Spinal cord (tissue), 10 donors: Measurements from ENCODE around the gene WBP2NL. TPM values are rescaled to one million over a fixed set of nuclear protein-coding genes. Genes with fewer than 3 reads are reported as not detected.

Experiments used
- DNase-seq, 6 donors: peaks; one replicate each; pipeline versions ENCODE4 v3.0.0 to v3.0.0-alpha.2; 2013 to 2015; ENCODE audit warnings: low spot score in 6 of 6, low read depth in 4 of 6
- H3K27ac ChIP-seq: one replicate; pipeline ENCODE4 v1.5.1; 2013; ENCODE audit warnings: low read depth, low read length, control low read depth
- H3K27me3 ChIP-seq: one replicate; pipeline ENCODE4 v1.6.1; 2013; ENCODE audit warnings: low read length; ENCODE audit not compliant: control insufficient read depth, insufficient read depth
- H3K36me3 ChIP-seq: one replicate; pipeline ENCODE4 v1.6.1; 2013; ENCODE audit warnings: low read length; ENCODE audit not compliant: control insufficient read depth, insufficient read depth
- H3K4me1 ChIP-seq: one replicate; pipeline ENCODE4 v1.6.1; 2013; ENCODE audit warnings: low read length; ENCODE audit not compliant: control insufficient read depth, insufficient read depth
- H3K4me3 ChIP-seq: one replicate; pipeline ENCODE4 v1.5.1; 2013; ENCODE audit warnings: low read depth, low read length, control low read depth
- H3K9me3 ChIP-seq: one replicate; pipeline ENCODE4 v1.6.1; 2013; ENCODE audit warnings: low read length; ENCODE audit not compliant: control insufficient read depth, insufficient read depth
- WGBS: methylation state at CpG from one replicate; pipeline ENCODE4 v1.1.5; 2013; ENCODE audit warnings: missing lambda C conversion rate; ENCODE audit not compliant: insufficient coverage; 5-methylcytosine and 5-hydroxymethylcytosine counted together
- polyA plus RNA-seq, 2 donors: library from polyadenylated mRNA; unstranded; fragments of 120-200 nt; gene quantifications; one replicate each; pipeline ENCODE4 v1.2.1, GENCODE V29; 2013; ENCODE audit not compliant: insufficient read length in 2 of 2
- total RNA-seq, 2 donors: library from RNA; depleted of rRNA in 1 of 2; stranded (reverse); fragments of 120-200 nt in 1 of 2; fragments of >200 nt in 1 of 2; gene quantifications; one replicate each; pipeline versions ENCODE4 v1.2.3 to v1.2.4, GENCODE V29; 2013 to 2014
- donor health status: healthy.

WBP2NL gene
- total and polyA plus RNA-seq, 4 donors = 2.4 to 6.2 (median 3.7) TPM

DNA sequence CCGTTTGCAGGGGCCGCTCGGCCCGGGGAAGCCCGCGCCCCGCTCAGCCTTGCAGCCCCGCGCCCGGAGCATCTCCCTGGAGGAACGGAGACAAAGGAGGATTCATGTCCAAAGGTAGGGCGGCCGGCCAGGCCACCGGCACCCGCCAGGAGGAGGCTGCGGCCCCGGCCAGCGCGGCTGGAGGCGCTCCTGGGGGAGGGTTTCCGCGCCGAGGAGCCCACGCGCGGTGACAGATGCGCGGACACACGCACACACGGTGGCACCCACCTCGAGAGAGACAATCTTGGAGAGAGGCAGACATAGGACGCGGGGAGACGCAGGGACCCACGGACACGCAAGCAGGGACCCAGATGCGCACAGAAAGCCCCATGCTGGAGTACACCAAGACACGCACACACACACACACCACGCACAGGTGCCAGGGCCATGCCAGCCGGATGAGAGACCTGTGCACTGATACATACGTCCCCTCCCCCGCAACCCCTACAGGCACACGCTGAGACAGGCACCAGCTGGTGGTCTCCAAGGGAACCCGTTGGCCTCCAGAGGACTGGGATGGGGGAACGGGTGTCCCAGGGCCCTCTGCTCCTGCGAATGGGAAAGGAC lies 21.5 kb upstream of the WBP2NL start:
- DNase-seq = peak in 2 of 6 donors; percentile 80 to 85
- WGBS = under 1% methylated on average over 42 of the region's 46 CpGs
- Histone ChIP-seq H3K27ac (peak overlapping the region; percentile 7), H3K27me3 (no peaks in the 10 kb centered on the region), H3K9me3 (no peaks in the 10 kb centered on the region), H3K36me3 (peaks cover 25% of the 10 kb centered on the region), H3K4me3 (peak overlapping the region; percentile 58), H3K4me1 (peaks cover 39% of the 10 kb centered on the region)

DNA sequence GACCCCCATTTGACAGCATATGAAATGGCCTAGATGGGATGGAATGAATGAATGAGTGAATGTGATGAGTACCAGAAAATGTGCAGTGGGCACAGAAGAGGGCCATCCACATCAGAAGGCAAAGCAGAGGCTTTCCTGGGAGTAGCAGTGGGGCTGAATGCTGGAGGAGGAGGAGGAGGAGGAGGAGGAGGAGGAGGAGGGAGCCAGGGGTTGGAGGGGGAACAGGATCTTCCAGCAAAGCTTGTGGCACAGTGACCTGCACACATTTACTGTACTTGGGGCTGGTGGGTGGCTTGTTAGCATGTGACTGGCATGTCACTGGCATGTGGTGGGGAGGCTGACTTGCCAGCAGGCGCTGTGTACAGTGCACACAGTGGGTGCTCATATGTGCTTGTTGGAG lies 19.9 kb upstream of the WBP2NL start:
- Histone ChIP-seq H3K4me3 (no peak overlapping the region), H3K36me3 (peaks cover 37% of the 10 kb centered on the region), H3K4me1 (peaks cover 39% of the 10 kb centered on the region), H3K9me3 (no peaks in the 10 kb centered on the region), H3K27me3 (no peaks in the 10 kb centered on the region), H3K27ac (no peak overlapping the region)
- DNase-seq = no peak
- 100% methylated on average over 1 of the region's 1 CpG for WGBS

DNA sequence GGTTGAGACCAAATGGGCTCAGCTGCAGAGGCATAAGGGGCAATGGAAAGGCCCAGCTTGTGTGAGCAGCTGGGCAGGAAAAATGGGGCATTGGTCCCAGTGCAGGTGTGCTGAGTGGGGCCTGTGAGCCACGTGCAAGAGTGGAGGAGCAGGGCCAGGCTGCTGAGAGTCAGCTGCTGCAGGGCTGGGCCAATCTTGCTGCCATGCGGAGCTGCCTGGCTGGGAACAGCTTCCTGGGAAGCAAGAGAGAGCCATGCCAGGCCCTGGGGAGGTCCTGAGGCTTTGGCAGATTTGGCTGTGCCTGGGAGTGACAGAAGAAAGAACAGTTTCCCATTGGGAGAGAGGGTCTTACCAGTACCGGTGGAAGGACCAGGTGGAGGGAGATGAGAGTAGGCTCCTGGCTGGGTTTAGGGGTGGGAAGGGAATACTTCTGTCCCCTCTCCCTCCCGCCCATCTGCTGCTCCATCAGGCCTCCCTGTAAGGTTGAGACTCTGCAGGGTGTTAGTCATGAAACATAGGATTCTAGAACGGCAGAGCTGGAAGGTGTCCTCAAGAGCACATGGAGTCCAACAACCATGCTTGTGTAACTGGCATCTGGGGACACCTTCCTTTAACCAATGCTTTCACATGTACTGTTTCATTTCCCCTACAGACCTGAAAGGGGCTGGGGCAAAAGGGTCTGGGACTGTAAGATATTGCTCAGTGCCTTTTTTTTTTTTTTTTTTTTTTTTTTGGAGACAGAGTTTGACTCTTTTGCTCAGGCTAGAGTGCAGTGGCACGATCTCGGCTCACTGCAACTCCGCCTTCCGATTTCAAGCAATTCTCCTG lies 19.0 kb upstream of the WBP2NL start:
- peak in 1 of 6 donors; percentile 65 for DNase-seq
- WGBS = 30% methylated on average over 2 of the region's 9 CpGs

DNA sequence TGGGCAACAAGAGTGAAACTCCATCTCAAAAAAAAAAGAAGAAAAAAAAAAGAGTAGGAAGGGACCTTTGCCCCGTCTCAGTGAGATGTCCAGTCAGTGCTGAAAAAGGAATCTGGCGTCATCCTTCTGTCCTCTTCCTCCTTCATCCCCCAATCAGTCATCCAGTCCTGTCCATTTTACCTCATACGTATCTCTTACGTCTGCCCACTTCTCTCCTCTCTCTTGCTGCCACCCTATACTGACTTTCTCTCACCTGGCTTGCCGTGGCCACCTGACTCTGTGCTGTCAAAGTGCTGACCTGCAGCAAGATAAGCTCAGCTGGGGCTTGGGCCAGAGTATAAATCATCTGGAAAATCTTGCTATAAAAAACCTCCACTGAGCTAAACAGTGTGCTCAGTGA lies 15.7 kb upstream of the WBP2NL start:
- Histone ChIP-seq H3K4me3 (no peak overlapping the region), H3K9me3 (no peaks in the 10 kb centered on the region), H3K27ac (no peak overlapping the region), H3K4me1 (peaks cover 18% of the 10 kb centered on the region), H3K36me3 (peaks cover 63% of the 10 kb centered on the region), H3K27me3 (no peaks in the 10 kb centered on the region)
- 77% methylated on average over 3 of the region's 5 CpGs for WGBS
- DNase-seq = no peak

More for the DNA sequence above, 19.0 kb upstream of the WBP2NL start:
- Histone ChIP-seq H3K4me3 (no peak overlapping the region), H3K36me3 (peaks cover 37% of the 10 kb centered on the region), H3K4me1 (peaks cover 39% of the 10 kb centered on the region), H3K27ac (no peak overlapping the region), H3K9me3 (no peaks in the 10 kb centered on the region), H3K27me3 (no peaks in the 10 kb centered on the region)

DNA sequence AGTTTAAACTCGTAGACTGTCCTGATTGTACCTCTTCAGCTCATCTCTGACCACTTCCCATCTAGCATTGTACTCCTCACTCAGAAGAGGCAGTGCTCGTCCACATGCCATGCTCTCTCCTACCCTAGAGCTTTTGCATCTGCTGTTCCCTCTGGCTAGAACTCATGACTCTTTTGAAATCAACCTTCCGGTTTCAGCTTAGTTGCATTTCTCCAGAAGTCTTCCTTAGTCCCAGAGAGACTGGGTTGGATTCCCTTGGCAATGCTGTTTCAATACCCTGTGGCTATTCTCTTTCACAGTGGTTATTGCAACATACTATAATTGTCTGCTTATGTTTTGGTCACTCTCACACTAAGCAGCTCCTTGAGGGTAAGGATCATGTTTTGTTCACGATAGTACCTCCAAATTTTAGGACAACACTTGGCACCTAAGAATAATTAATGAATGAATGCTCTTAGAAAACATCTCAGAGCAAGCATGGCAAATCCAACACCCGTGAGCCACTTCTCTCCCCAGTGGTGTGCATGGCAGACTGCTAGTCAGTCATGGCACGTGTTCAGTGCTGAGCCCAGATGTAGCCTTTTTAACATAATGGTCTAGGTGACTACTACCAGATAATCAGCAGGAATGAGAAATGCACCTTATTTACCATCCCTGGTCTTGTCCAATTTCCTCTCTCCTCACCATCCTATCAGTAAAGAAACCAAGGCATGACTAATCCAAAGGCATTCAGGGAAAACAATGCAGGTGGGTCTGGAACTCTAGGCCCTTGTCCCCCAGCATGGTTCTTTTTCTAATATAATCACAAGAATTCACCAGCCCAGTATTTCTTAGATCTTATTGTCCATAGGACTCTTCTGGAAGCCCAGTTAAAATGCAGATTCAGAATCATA lies 14.8 kb upstream of the WBP2NL start:
- no peaks in the 10 kb centered on the region for H3K9me3 ChIP-seq
- H3K36me3 ChIP-seq = peaks cover 70% of the 10 kb centered on the region
- no peaks in the 10 kb centered on the region for H3K27me3 ChIP-seq
- H3K4me1 ChIP-seq = peaks cover 10% of the 10 kb centered on the region
- 74% methylated on average over 5 of the region's 6 CpGs for WGBS
- no peak overlapping the region for H3K4me3 ChIP-seq
- DNase-seq = no peak
- no peak overlapping the region for H3K27ac ChIP-seq

DNA sequence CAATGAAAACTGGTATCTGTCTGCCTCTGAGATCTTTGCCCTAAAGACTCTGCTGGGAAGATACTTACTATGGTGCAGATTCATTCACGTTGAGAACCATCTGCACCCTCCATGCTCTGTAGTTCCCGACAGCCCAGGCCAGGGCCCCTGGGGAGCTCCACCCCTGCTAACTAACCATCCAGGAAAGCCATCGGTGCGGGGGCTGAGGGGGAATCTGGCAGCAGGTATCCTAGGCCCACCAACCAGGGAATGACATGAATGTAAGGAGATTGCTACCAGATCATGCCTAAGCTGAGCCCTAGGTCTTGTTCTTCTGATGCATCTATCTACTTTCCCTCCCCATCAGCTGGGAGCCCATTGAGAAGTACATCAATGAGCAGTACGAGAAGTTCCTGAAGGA lies 11.3 kb upstream of the WBP2NL start:
- H3K27me3 ChIP-seq = no peaks in the 10 kb centered on the region
- 100% methylated on average over 3 of the region's 5 CpGs for WGBS
- H3K36me3 ChIP-seq = peaks cover 80% of the 10 kb centered on the region
- no peaks in the 10 kb centered on the region for H3K9me3 ChIP-seq
- DNase-seq = no peak
- H3K27ac ChIP-seq = no peak overlapping the region
- H3K4me1 ChIP-seq = no peaks in the 10 kb centered on the region
- no peak overlapping the region for H3K4me3 ChIP-seq

DNA sequence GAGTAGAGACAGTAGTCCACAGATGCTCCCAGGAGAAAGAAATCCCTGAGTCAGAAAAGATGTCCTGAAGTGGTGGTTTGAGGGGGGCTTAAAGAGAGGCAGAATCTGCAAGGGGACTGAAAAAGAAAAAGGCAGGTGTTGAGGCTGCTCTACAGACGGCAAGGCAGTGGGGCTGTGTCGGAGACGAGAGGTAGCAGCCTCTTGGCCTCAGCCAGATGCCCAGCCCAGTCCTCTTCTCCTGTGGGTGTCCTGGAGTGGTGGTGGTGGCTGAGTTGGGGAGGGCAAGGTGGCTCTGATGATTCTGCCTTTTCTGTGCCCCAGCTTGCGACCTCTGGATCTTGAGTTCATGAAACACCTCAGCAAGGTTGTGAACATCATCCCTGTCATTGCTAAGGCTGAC lies 9.3 kb upstream of the WBP2NL start:
- Histone ChIP-seq H3K4me1 (no peaks in the 10 kb centered on the region), H3K4me3 (no peak overlapping the region), H3K27me3 (no peaks in the 10 kb centered on the region), H3K36me3 (peaks cover 81% of the 10 kb centered on the region), H3K9me3 (no peaks in the 10 kb centered on the region), H3K27ac (no peak overlapping the region)
- DNase-seq = no peak
- 92% methylated on average over 3 of the region's 4 CpGs for WGBS

DNA sequence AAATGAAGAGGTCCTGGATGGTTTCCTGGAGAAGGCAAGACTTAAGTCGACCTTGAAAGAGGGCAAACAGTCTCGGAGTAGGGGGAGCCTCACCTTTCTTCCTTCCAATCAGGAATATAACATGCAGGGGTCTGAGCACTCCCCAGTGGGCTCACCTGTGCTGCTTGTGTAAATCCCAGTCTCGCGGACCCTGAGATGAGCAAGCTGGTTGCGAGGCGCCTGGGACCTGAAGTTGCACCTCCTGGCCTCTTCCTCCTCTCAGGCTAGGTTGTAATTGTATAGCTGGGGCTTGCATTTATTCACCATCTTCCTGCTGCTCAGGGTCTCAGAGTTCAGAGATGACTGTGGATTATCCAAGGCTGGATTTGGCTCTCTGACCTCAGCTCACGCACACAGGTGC lies 7.5 kb upstream of the WBP2NL start:
- no peaks in the 10 kb centered on the region for H3K9me3 ChIP-seq
- H3K4me3 ChIP-seq = no peak overlapping the region
- no peaks in the 10 kb centered on the region for H3K27me3 ChIP-seq
- no peaks in the 10 kb centered on the region for H3K4me1 ChIP-seq
- H3K36me3 ChIP-seq = peaks cover 87% of the 10 kb centered on the region
- WGBS = 100% methylated on average over 2 of the region's 7 CpGs
- no peak for DNase-seq
- H3K27ac ChIP-seq = no peak overlapping the region

DNA sequence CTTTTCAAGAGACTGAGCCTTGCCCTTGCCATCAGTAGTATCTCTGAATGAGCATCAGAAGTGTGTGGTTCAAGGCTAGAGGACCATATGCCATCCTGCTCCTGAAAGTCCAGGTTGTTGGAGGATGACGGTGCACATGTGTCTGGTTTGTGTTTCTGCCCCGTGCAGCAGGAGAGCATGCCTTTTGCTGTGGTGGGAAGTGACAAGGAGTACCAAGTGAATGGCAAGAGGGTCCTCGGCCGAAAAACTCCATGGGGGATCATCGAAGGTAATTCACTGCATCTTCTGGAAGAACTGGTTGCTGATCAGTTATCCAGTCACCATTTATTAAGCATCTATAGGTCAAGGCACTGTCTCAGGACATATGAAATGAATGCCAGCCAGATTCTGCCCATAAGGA lies 6.1 kb upstream of the WBP2NL start:
- no peak for DNase-seq

More for the DNA sequence above, 6.1 kb upstream of the WBP2NL start:
- H3K4me1 ChIP-seq = no peaks in the 10 kb centered on the region
- no peaks in the 10 kb centered on the region for H3K27me3 ChIP-seq
- 100% methylated on average over 4 of the region's 5 CpGs for WGBS
- no peak overlapping the region for H3K27ac ChIP-seq
- peaks cover 83% of the 10 kb centered on the region for H3K36me3 ChIP-seq
- H3K9me3 ChIP-seq = no peaks in the 10 kb centered on the region
- no peak overlapping the region for H3K4me3 ChIP-seq
